Lung (tissue), 12 donors: Measurements from ENCODE around the gene WNK1. TPM values are rescaled to one million over a fixed set of nuclear protein-coding genes. Genes with fewer than 3 reads are reported as not detected.

ENCODE experiments used
- ATAC-seq: fragments of 200-7000 bp; cut with Tn5 transposase; one replicate; pipeline ENCODE4 v1.9.1; 2020; ENCODE audit warnings: moderate number of reproducible peaks; ENCODE audit not compliant: insufficient read depth, low FRiP score
- DNase-seq, 3 donors: peaks; one replicate each; pipeline ENCODE4 v3.0.0-alpha.2; 2013 to 2017
- H3K27ac ChIP-seq, 2 donors: one replicate each; pipeline ENCODE4 v1.5.1; 2013; ENCODE audit warnings: mild to moderate bottlenecking in 2 of 2, moderate library complexity in 2 of 2, control low read depth in 1 of 2, inconsistent platforms in 1 of 2, low read depth in 1 of 2, low read length in 1 of 2
- H3K27me3 ChIP-seq, 3 donors: one replicate each; pipeline ENCODE4 v1.5.1; 2013; ENCODE audit warnings: low read length in 2 of 3; ENCODE audit not compliant: control insufficient read depth in 3 of 3, insufficient read depth in 3 of 3
- H3K36me3 ChIP-seq, 4 donors: one replicate each; pipeline ENCODE4 v1.5.1; 2013; ENCODE audit warnings: low read length in 4 of 4, mild to moderate bottlenecking in 1 of 4, moderate library complexity in 1 of 4; ENCODE audit not compliant: control insufficient read depth in 4 of 4, insufficient read depth in 4 of 4
- H3K4me1 ChIP-seq, 5 donors: one replicate each; pipeline ENCODE4 v1.5.1; 2013; ENCODE audit warnings: low read length in 5 of 5, mild to moderate bottlenecking in 2 of 5, moderate library complexity in 1 of 5; ENCODE audit not compliant: control insufficient read depth in 5 of 5, insufficient read depth in 5 of 5
- H3K4me3 ChIP-seq: one replicate; pipeline ENCODE4 v1.5.1; 2013; ENCODE audit warnings: mild to moderate bottlenecking, control low read depth, moderate library complexity
- H3K9ac ChIP-seq, 2 donors: one replicate each; pipeline ENCODE4 v1.5.1; 2013; ENCODE audit warnings: low read length in 2 of 2, control low read depth in 1 of 2; ENCODE audit not compliant: insufficient read depth in 1 of 2
- H3K9me3 ChIP-seq, 4 donors: one replicate each; pipeline ENCODE4 v1.5.1; 2013; ENCODE audit warnings: low read length in 3 of 4, mild to moderate bottlenecking in 1 of 4, moderate library complexity in 1 of 4; ENCODE audit not compliant: control insufficient read depth in 4 of 4, insufficient read depth in 3 of 4
- WGBS, 2 donors: extraction: QIAGEN DNeasy Blood & Tissue Kit; methylation state at CpG; one replicate each; pipeline ENCODE4 v1.1.7; 2013; 5-methylcytosine and 5-hydroxymethylcytosine counted together
- polyA plus RNA-seq, 2 donors: library from polyadenylated mRNA; stranded (reverse); fragments of 200-250 nt; gene quantifications; one replicate each; pipeline ENCODE4 v1.2.1, GENCODE V29; 2013
- total RNA-seq, 2 donors: library from RNA; depleted of rRNA in 1 of 2; stranded (reverse); fragments of >200 nt in 1 of 2; gene quantifications; one replicate each; pipeline ENCODE4 v1.2.1, GENCODE V29; 2014 to 2021
- TF ChIP-seq, protein P1 (sequence below): IDR thresholded peaks from 2 replicates; pipeline ENCODE4 v1.5.1; 2012; ENCODE audit warnings: mild to moderate bottlenecking; ENCODE audit errors: control extremely low read depth, extremely low read depth
- donor health status: control.
- donor health status: control.
- donor health status: Bipolar disorder and iron deficiency.
- donor health status: healthy.
- donor health status: DM: yes; HTN: yes; CAD: no.

Gene WNK1
- total and polyA plus RNA-seq, 4 donors, result 23.1 to 269 (median 128) TPM

DNA sequence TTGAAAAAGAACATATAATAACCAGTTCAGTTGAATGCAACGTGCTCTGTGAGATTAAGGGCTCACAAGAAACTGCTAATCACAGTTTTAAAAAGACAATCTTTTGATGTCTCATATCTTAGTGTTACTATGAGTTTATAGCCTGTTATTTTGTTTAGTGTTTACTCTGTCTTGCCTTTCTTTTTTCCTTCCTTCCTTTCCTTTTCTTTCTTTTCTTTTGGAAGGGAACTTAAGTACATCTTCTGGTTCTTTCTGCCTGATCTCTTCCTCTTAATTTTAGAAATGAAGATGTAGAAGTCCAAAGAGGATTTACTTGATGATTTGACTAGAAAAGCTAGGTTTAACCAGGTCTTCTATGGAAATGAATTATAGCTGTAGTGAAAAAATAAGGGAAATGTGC lies 38.2 kb downstream of the WNK1 start:
- Histone ChIP-seq H3K27me3 (no peaks in the 10 kb centered on the region), H3K9ac (no peak overlapping the region), H3K9me3 (no peaks in the 10 kb centered on the region), H3K4me3 (no peak overlapping the region), H3K27ac (no peak overlapping the region), H3K4me1 (peaks cover 0 to 28% (median 6%) of the 10 kb centered on the region in 5 donors), H3K36me3 (no peaks in the 10 kb centered on the region)
- no peak for ATAC-seq
- TF ChIP-seq, protein P1, sequence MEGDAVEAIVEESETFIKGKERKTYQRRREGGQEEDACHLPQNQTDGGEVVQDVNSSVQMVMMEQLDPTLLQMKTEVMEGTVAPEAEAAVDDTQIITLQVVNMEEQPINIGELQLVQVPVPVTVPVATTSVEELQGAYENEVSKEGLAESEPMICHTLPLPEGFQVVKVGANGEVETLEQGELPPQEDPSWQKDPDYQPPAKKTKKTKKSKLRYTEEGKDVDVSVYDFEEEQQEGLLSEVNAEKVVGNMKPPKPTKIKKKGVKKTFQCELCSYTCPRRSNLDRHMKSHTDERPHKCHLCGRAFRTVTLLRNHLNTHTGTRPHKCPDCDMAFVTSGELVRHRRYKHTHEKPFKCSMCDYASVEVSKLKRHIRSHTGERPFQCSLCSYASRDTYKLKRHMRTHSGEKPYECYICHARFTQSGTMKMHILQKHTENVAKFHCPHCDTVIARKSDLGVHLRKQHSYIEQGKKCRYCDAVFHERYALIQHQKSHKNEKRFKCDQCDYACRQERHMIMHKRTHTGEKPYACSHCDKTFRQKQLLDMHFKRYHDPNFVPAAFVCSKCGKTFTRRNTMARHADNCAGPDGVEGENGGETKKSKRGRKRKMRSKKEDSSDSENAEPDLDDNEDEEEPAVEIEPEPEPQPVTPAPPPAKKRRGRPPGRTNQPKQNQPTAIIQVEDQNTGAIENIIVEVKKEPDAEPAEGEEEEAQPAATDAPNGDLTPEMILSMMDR, result no peak
- 81 to 89% methylated on average over 1 of the region's 1 CpG for WGBS, 2 donors
- DNase-seq, result no peak

DNA sequence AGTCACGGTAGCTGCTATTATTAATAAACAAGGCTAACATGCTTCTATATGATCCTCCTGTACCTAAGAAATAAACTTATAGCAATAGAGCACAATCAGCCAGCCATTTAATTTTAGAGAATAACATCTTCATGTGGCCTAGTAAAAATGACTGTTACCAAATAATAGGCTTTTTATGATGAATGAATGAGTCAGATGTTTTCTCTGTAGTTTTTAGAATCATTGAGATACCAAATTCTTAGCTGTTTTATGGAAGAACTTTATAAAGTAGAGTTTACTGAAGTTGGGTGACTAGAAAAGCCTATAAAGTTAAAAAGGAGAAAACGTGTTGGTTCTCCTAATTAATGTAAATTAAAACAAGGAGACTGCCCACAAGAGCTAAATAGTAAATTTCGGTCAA lies 40.7 kb downstream of the WNK1 start:
- H3K9me3 ChIP-seq, result no peaks in the 10 kb centered on the region
- no peak overlapping the region for H3K27ac ChIP-seq
- TF ChIP-seq, protein P1, result no peak
- no peak overlapping the region for H3K4me3 ChIP-seq
- no peak for ATAC-seq
- H3K27me3 ChIP-seq, result no peaks in the 10 kb centered on the region
- DNase-seq, result no peak
- 88 to 91% methylated on average over 3 of the region's 3 CpGs for WGBS, 2 donors
- no peaks in the 10 kb centered on the region for H3K36me3 ChIP-seq
- H3K4me1 ChIP-seq, result peaks cover 0 to 24% (median 0%) of the 10 kb centered on the region in 5 donors
- H3K9ac ChIP-seq, result no peak overlapping the region

DNA sequence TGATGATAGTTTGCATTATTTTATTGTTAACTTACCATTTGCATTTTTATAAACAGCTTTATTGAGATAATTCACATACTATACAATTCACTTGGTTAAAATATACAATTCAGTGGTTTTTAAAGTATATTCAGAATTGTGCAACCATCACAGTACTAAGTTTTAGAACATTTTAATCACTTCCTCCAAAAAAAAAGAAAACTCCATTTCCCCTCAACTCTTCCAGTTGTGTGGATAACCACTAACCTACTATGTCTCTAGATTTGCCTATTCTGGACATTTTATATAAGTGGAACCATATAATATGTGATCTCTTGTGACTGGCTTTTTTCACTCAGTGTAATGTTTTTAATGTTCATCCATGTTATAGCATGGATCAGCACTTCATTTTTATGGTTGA lies 41.3 kb downstream of the WNK1 start:
- Histone ChIP-seq H3K4me1 (peaks cover 0 to 20% (median 0%) of the 10 kb centered on the region in 5 donors), H3K27ac (no peak overlapping the region), H3K27me3 (no peaks in the 10 kb centered on the region), H3K9me3 (no peaks in the 10 kb centered on the region), H3K4me3 (no peak overlapping the region), H3K36me3 (no peaks in the 10 kb centered on the region), H3K9ac (no peak overlapping the region)
- TF ChIP-seq, protein P1, result no peak
- ATAC-seq (no peak), DNase-seq (no peak)

DNA sequence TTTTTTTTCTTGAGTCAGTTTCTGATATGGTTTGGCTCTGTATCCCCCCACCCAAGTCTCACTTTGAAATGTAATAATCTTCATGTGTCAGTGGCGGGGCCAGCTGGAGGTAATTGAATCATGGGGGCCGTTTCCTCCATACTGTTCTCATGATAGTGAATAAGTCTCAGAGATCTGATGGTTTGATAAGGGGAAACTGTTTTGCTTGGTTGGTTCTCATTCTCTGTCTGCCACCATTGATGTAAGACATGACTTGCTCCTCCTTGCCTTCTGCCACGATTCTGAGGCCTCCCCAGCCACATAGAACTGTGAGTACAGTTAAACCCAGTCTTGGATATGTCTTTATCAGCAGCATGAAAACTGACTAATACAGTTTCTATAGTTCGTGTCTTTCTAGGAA lies 42.9 kb downstream of the WNK1 start:
- ATAC-seq (no peak), DNase-seq (no peak)
- Histone ChIP-seq H3K4me3 (no peak overlapping the region), H3K4me1 (peaks cover 0 to 13% (median 0%) of the 10 kb centered on the region in 5 donors), H3K36me3 (no peaks in the 10 kb centered on the region), H3K9me3 (no peaks in the 10 kb centered on the region), H3K27ac (no peak overlapping the region), H3K9ac (no peak overlapping the region), H3K27me3 (no peaks in the 10 kb centered on the region)
- TF ChIP-seq, protein P1, result no peak
- WGBS, 2 donors, result 76 to 83% methylated on average over 4 of the region's 4 CpGs
